Measurements from ENCODE around the gene SNHG17. TPM values are rescaled to one million over a fixed set of nuclear protein-coding genes. Genes with fewer than 3 reads are reported as not detected.
A peak's percentile ranks its signal among the peaks of the same experiment; 100 is the strongest.

SNHG17 gene
- total RNA-seq, 2 donors from 2014 or later: 36.7 to 45.9 TPM

GRCh38 chr20:38450412-38450975 lies 15.4 kb upstream of the SNHG17 start:
- H3K4me1 Mint-ChIP-seq: peaks cover 16% of the 10 kb centered on the region
- H3K9me3 Mint-ChIP-seq: no peaks in the 10 kb centered on the region
- H3K4me1 ChIP-seq (ENCODE audit: control insufficient read depth, insufficient read depth, low read length): peaks cover 14% of the 10 kb centered on the region
- H3K4me3 Mint-ChIP-seq: no peak overlapping the region
- no peak for TF ChIP-seq CTCF (conservative IDR thresholded peaks at IDR 0.05)
- H3K9ac ChIP-seq (ENCODE audit: extremely low read depth, low read length, poor library complexity, severe bottlenecking): no peak overlapping the region
- peaks cover 23% of the 10 kb centered on the region for H3K36me3 ChIP-seq (ENCODE audit: control insufficient read depth, insufficient read depth, low read length)
- WGBS, 2 experiments (ENCODE audit: insufficient coverage in 1 of 2, insufficient read length in 1 of 2): 53 to 88% methylated on average over 4 to 7 of the region's 7 CpGs
- no peak overlapping the region for H3K27ac ChIP-seq (ENCODE audit: low read depth, low read length)
- H3K9me3 ChIP-seq (ENCODE audit: control insufficient read depth, low read length): no peaks in the 10 kb centered on the region
- no peak for DNase-seq
- H3K4me3 ChIP-seq (ENCODE audit: low read length): no peak overlapping the region
- no peaks in the 10 kb centered on the region for H3K27me3 Mint-ChIP-seq (ENCODE audit: insufficient read depth)
- H3K27me3 ChIP-seq (ENCODE audit: control insufficient read depth, insufficient read depth, low read length, poor library complexity, severe bottlenecking): no peaks in the 10 kb centered on the region
- H3K27ac Mint-ChIP-seq: peak overlapping the region; percentile 42
- peaks cover 30% of the 10 kb centered on the region for H3K36me3 Mint-ChIP-seq (ENCODE audit: low read depth)

GRCh38 chr20:38449046-38449445 lies 13.9 kb upstream of the SNHG17 start:
- Histone ChIP-seq H3K9ac (ENCODE audit: extremely low read depth, low read length, poor library complexity, severe bottlenecking) (no peak overlapping the region), H3K4me3 (ENCODE audit: low read length) (no peak overlapping the region), H3K9me3 (ENCODE audit: control insufficient read depth, low read length) (no peaks in the 10 kb centered on the region), H3K36me3 (ENCODE audit: control insufficient read depth, insufficient read depth, low read length) (peaks cover 23% of the 10 kb centered on the region), H3K27ac (ENCODE audit: low read depth, low read length) (no peak overlapping the region), H3K27me3 (ENCODE audit: control insufficient read depth, insufficient read depth, low read length, poor library complexity, severe bottlenecking) (no peaks in the 10 kb centered on the region), H3K4me1 (ENCODE audit: control insufficient read depth, insufficient read depth, low read length) (peaks cover 14% of the 10 kb centered on the region)
- Mint-ChIP-seq H3K36me3 (ENCODE audit: low read depth) (peaks cover 30% of the 10 kb centered on the region), H3K27me3 (ENCODE audit: insufficient read depth) (no peaks in the 10 kb centered on the region), H3K4me3 (no peak overlapping the region), H3K27ac (no peak overlapping the region), H3K9me3 (no peaks in the 10 kb centered on the region), H3K4me1 (peaks cover 14% of the 10 kb centered on the region)
- 97 to 100% methylated on average over 3 of the region's 3 CpGs for WGBS, 2 experiments (ENCODE audit: insufficient coverage in 1 of 2, insufficient read length in 1 of 2)
- no peak for TF ChIP-seq CTCF (conservative IDR thresholded peaks at IDR 0.05)
- DNase-seq: no peak

- peaks cover 23% of the 10 kb centered on the region for H3K36me3 ChIP-seq (ENCODE audit: control insufficient read depth, insufficient read depth, low read length)
- Mint-ChIP-seq H3K27me3 (ENCODE audit: insufficient read depth) (no peaks in the 10 kb centered on the region), H3K9me3 (no peaks in the 10 kb centered on the region), H3K4me3 (peak overlapping the region; percentile 71), H3K27ac (peak overlapping the region; percentile 45), H3K4me1 (peaks cover 14% of the 10 kb centered on the region), H3K36me3 (ENCODE audit: low read depth) (peaks cover 30% of the 10 kb centered on the region)
- H3K4me3 ChIP-seq (ENCODE audit: low read length): peak overlapping the region; percentile 88
- H3K27ac ChIP-seq (ENCODE audit: low read depth, low read length): no peak overlapping the region
- H3K4me1 ChIP-seq (ENCODE audit: control insufficient read depth, insufficient read depth, low read length): peaks cover 14% of the 10 kb centered on the region
- H3K9ac ChIP-seq (ENCODE audit: extremely low read depth, low read length, poor library complexity, severe bottlenecking): peak overlapping the region; percentile 92
- peak; percentile 40 for TF ChIP-seq CTCF (conservative IDR thresholded peaks at IDR 0.05)
- peak; percentile 69 for DNase-seq
- 76 to 90% methylated on average over 3 to 10 of the region's 10 CpGs for WGBS, 2 experiments (ENCODE audit: insufficient coverage in 1 of 2, insufficient read length in 1 of 2)
- H3K27me3 ChIP-seq (ENCODE audit: control insufficient read depth, insufficient read depth, low read length, poor library complexity, severe bottlenecking): no peaks in the 10 kb centered on the region
- no peaks in the 10 kb centered on the region for H3K9me3 ChIP-seq (ENCODE audit: control insufficient read depth, low read length)
Observed at GRCh38 chr20:38447931-38448675, 13.0 kb upstream of the SNHG17 start.

Data from endodermal cell (in vitro differentiated cells).